Keratinocyte (primary cell): ENCODE measurements around the gene SOCS4.

Source experiments
- CTCF ChIP-seq, 3 experiments: IDR thresholded peaks in 1 of 3; conservative IDR thresholded peaks in 1 of 3; optimal IDR thresholded peaks in 1 of 3; 2 replicates in 2 of 3; 3 replicates in 1 of 3; pipeline versions ENCODE3 to v1.5.1; 2011; ENCODE audit warnings: low read length in 3 of 3, mild to moderate bottlenecking in 3 of 3, moderate library complexity in 2 of 3, control low read depth in 1 of 3, inconsistent platforms in 1 of 3; ENCODE audit not compliant: insufficient read depth in 2 of 3; ENCODE audit errors: extremely low read depth in 1 of 3
- EZH2 ChIP-seq: IDR thresholded peaks from one replicate; pipeline ENCODE4 v1.6.1; 2012; ENCODE audit warnings: inconsistent platforms, mild to moderate bottlenecking, low read length, moderate library complexity

GRCh38 chr14:55031190-55031589, 4.2 kb downstream of the SOCS4 start:
- TF ChIP-seq CTCF (optimal IDR thresholded peaks at IDR 0.05 in 1 of 3, IDR thresholded peaks at IDR 0.05 in 1 of 3, conservative IDR thresholded peaks at IDR 0.05 in 1 of 3; ENCODE audit: extremely low read depth in 1 of 3, insufficient read depth in 2 of 3, low read length in 3 of 3) (no peak), EZH2 (no peak)
